Astrocyte (in vitro differentiated cells and primary cell): ENCODE results near the gene CST8. TPM values are rescaled to one million over a fixed set of nuclear protein-coding genes. Genes with fewer than 3 reads are reported as not detected.

Experiments
- DNase-seq: peaks from one replicate; pipeline ENCODE4 v3.0.0-alpha.2; 2010; ENCODE audit warnings: low read depth
- FAIRE-seq: peaks from 2 replicates; lab custom pipeline; 2011; peaks lifted over from hg19 to GRCh38; lab: Jason Lieb, UNC
- H2AFZ ChIP-seq: 2 replicates; pipeline ENCODE4 v1.6.0; 2012; ENCODE audit warnings: low read depth, low read length, inconsistent platforms
- H3K27ac ChIP-seq: 2 replicates; pipeline ENCODE4 v1.5.1; 2011; ENCODE audit warnings: low read depth, low read length, inconsistent platforms
- H3K27me3 ChIP-seq: 2 replicates; pipeline ENCODE4 v1.6.0; 2011; ENCODE audit warnings: low read length, inconsistent platforms; ENCODE audit not compliant: insufficient read depth
- H3K36me3 ChIP-seq: 2 replicates; pipeline ENCODE4 v1.5.1; 2011; ENCODE audit warnings: low read length, inconsistent platforms; ENCODE audit not compliant: insufficient read depth
- H3K4me1 ChIP-seq: 2 replicates; pipeline ENCODE4 v1.5.1; 2011; ENCODE audit warnings: low read length, inconsistent platforms; ENCODE audit not compliant: insufficient read depth
- H3K4me2 ChIP-seq: 2 replicates; pipeline ENCODE4 v1.6.0; 2012; ENCODE audit warnings: low read length, inconsistent platforms
- H3K4me3 ChIP-seq: 2 replicates; pipeline ENCODE4 v1.5.1; 2011; ENCODE audit warnings: low read depth, mild to moderate bottlenecking, low read length, inconsistent platforms; ENCODE audit not compliant: insufficient read depth
- H3K79me2 ChIP-seq: 2 replicates; pipeline ENCODE4 v1.6.0; 2012; ENCODE audit warnings: mild to moderate bottlenecking, low read length, inconsistent platforms; ENCODE audit not compliant: insufficient read depth
- H3K9ac ChIP-seq: 2 replicates; pipeline ENCODE4 v1.6.0; 2012; ENCODE audit warnings: mild to moderate bottlenecking, low read length, inconsistent platforms
- H3K9me3 ChIP-seq: 2 replicates; pipeline ENCODE4 v1.5.1; 2012; ENCODE audit warnings: low read depth, mild to moderate bottlenecking, low read length, inconsistent platforms; ENCODE audit not compliant: insufficient read depth
- H4K20me1 ChIP-seq: 2 replicates; pipeline ENCODE4 v1.6.0; 2012; ENCODE audit warnings: low read length, inconsistent platforms; ENCODE audit not compliant: insufficient read depth
- H3K27ac Mint-ChIP-seq: one replicate; pipeline ENCODE4 v1.8.0; 2021; ENCODE audit warnings: mild to moderate bottlenecking, mixed read lengths; ENCODE audit not compliant: unreplicated experiment
- H3K27me3 Mint-ChIP-seq: one replicate; pipeline ENCODE4 v1.8.0; 2021; ENCODE audit warnings: low read depth, mixed read lengths; ENCODE audit not compliant: unreplicated experiment
- H3K36me3 Mint-ChIP-seq: one replicate; pipeline ENCODE4 v1.8.0; 2021; ENCODE audit warnings: low read depth, mixed read lengths; ENCODE audit not compliant: unreplicated experiment
- H3K4me1 Mint-ChIP-seq: one replicate; pipeline ENCODE4 v1.8.0; 2021; ENCODE audit warnings: low read depth, mixed read lengths; ENCODE audit not compliant: unreplicated experiment
- H3K4me3 Mint-ChIP-seq: one replicate; pipeline ENCODE4 v1.8.0; 2021; ENCODE audit warnings: mild to moderate bottlenecking, moderate library complexity, mixed read lengths; ENCODE audit not compliant: unreplicated experiment
- H3K9me3 Mint-ChIP-seq: one replicate; pipeline ENCODE4 v1.8.0; 2021; ENCODE audit warnings: mild to moderate bottlenecking, mixed read lengths; ENCODE audit not compliant: unreplicated experiment
- EZH2 ChIP-seq: IDR thresholded peaks from 2 replicates; pipeline ENCODE4 v1.6.1; 2012; ENCODE audit warnings: mild to moderate bottlenecking, low read length, inconsistent platforms; ENCODE audit not compliant: insufficient read depth
- total RNA-seq: library from RNA; stranded (reverse); gene quantifications from 2 replicates; pipeline ENCODE4 v1.2.1, GENCODE V29; 2021
- TF ChIP-seq, protein P1 (sequence below): IDR thresholded peaks from 2 replicates; pipeline ENCODE4 v1.5.1; 2011; ENCODE audit warnings: low read depth, mild to moderate bottlenecking, inconsistent platforms, low read length, moderate library complexity; ENCODE audit not compliant: insufficient read depth

CST8 gene
- total RNA-seq, 1 donor from 2014 or later = not detected

DNA sequence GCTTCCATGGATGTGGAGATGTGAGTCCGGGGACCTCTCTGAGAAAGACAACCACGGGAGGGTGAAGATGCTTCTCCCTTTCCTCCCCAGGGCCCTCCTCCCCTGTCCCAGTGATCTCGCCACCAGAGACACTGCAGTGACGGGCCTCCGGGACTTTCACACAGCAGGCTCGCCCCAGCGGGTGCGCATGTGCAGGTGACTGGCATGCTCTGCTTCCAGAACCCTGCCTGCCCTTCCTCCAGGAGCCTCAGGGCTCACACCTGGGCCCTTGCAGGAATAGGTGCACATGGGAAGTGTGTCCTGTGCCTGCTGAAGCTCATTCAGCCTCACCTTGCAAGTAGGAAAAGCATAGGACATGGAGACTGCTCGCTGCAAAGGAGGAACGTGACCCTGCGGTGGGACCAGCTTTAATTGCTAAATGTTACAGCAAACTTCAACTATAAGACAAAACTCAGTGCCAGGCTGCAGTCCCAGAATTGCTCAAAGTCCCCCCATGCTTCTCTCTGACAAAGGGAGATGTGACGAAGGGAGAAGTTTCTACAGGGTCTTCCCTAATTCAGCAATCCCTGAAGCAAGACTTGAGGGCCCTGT lies 19.2 kb downstream of the CST8 start:
- H3K9me3 Mint-ChIP-seq = no peaks in the 10 kb centered on the region
- no peaks in the 10 kb centered on the region for H3K79me2 ChIP-seq
- no peaks in the 10 kb centered on the region for H4K20me1 ChIP-seq
- H3K36me3 ChIP-seq = no peaks in the 10 kb centered on the region
- H3K27ac Mint-ChIP-seq = no peak overlapping the region
- no peaks in the 10 kb centered on the region for H3K9me3 ChIP-seq
- TF ChIP-seq, protein P1, sequence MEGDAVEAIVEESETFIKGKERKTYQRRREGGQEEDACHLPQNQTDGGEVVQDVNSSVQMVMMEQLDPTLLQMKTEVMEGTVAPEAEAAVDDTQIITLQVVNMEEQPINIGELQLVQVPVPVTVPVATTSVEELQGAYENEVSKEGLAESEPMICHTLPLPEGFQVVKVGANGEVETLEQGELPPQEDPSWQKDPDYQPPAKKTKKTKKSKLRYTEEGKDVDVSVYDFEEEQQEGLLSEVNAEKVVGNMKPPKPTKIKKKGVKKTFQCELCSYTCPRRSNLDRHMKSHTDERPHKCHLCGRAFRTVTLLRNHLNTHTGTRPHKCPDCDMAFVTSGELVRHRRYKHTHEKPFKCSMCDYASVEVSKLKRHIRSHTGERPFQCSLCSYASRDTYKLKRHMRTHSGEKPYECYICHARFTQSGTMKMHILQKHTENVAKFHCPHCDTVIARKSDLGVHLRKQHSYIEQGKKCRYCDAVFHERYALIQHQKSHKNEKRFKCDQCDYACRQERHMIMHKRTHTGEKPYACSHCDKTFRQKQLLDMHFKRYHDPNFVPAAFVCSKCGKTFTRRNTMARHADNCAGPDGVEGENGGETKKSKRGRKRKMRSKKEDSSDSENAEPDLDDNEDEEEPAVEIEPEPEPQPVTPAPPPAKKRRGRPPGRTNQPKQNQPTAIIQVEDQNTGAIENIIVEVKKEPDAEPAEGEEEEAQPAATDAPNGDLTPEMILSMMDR = no peak
- TF ChIP-seq EZH2 = no peak
- no peak for DNase-seq
- H3K36me3 Mint-ChIP-seq = no peaks in the 10 kb centered on the region
- H3K27ac ChIP-seq = no peak overlapping the region
- no peak overlapping the region for H3K4me3 ChIP-seq
- H3K4me3 Mint-ChIP-seq = no peak overlapping the region
- H2AFZ ChIP-seq = no peak overlapping the region
- H3K4me2 ChIP-seq = no peak overlapping the region
- peaks cover 17% of the 10 kb centered on the region for H3K4me1 Mint-ChIP-seq
- FAIRE-seq = no peak
- peaks cover 15% of the 10 kb centered on the region for H3K27me3 Mint-ChIP-seq
- no peaks in the 10 kb centered on the region for H3K27me3 ChIP-seq
- no peak overlapping the region for H3K9ac ChIP-seq
- no peaks in the 10 kb centered on the region for H3K4me1 ChIP-seq

DNA sequence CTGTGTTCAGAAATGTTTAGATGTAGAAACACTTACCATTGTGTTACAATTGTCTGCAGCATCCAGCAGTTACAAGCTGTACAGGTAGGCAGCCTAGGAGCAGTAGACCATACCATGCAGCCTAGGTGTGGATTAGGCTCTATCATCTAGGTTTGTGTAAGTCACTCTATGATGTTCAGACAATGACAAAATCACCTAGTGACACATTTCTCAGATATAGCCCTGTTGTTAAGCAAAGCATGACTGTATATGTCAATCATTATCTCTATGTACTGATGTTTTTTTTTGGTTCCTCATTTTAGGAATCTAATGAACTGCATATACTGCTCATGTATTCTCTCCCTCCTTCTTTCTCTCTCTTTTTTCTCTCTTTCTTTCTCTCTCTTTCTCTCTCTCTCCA lies 22.2 kb downstream of the CST8 start:
- DNase-seq = no peak
- no peak overlapping the region for H2AFZ ChIP-seq
- Mint-ChIP-seq H3K27ac (no peak overlapping the region), H3K9me3 (no peaks in the 10 kb centered on the region), H3K27me3 (peaks cover 18% of the 10 kb centered on the region), H3K4me3 (no peak overlapping the region), H3K36me3 (no peaks in the 10 kb centered on the region), H3K4me1 (peaks cover 15% of the 10 kb centered on the region)
- H4K20me1 ChIP-seq = no peaks in the 10 kb centered on the region
- H3K79me2 ChIP-seq = no peaks in the 10 kb centered on the region
- no peak overlapping the region for H3K4me3 ChIP-seq
- H3K4me2 ChIP-seq = no peak overlapping the region
- FAIRE-seq = no peak
- H3K36me3 ChIP-seq = no peaks in the 10 kb centered on the region
- no peak overlapping the region for H3K9ac ChIP-seq
- H3K27ac ChIP-seq = no peak overlapping the region
- H3K4me1 ChIP-seq = no peaks in the 10 kb centered on the region
- H3K27me3 ChIP-seq = no peaks in the 10 kb centered on the region
- TF ChIP-seq, protein P1 = no peak
- TF ChIP-seq EZH2 = no peak
- H3K9me3 ChIP-seq = no peaks in the 10 kb centered on the region

DNA sequence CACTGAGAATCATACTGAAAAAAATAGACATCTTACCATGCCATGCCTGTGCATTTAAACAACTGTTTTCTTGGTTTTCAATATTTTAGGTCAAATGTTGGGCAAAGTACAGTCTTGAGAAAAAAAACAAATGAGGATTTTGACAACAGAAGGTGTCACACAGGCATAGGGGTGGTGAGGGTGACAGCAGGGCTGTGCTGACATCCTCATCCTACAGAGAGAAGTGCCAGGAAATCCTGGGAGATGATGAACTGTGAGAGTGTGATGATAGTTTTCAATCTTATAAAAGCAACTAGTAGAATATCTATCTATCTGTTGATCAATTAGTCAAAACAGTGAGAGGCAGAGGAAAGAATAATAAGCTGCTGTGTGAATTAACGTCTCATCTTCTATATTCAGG lies 23.9 kb downstream of the CST8 start:
- Histone ChIP-seq H4K20me1 (no peaks in the 10 kb centered on the region), H3K4me2 (no peak overlapping the region), H3K4me1 (no peaks in the 10 kb centered on the region), H3K27ac (no peak overlapping the region), H3K4me3 (no peak overlapping the region), H3K36me3 (no peaks in the 10 kb centered on the region), H3K9ac (no peak overlapping the region), H2AFZ (no peak overlapping the region), H3K9me3 (peaks cover 8% of the 10 kb centered on the region), H3K79me2 (no peaks in the 10 kb centered on the region), H3K27me3 (no peaks in the 10 kb centered on the region)
- Mint-ChIP-seq H3K27ac (no peak overlapping the region), H3K4me1 (no peaks in the 10 kb centered on the region), H3K4me3 (no peak overlapping the region), H3K36me3 (no peaks in the 10 kb centered on the region), H3K27me3 (peaks cover 22% of the 10 kb centered on the region), H3K9me3 (peaks cover 3% of the 10 kb centered on the region)
- DNase-seq = no peak
- no peak for TF ChIP-seq EZH2
- TF ChIP-seq, protein P1 = no peak
- FAIRE-seq = no peak
